HG03159 (cell line): ENCODE results near the gene NOP9.

Experiments used
- ATAC-seq: cut with Tn5 transposase; IDR thresholded peaks from one replicate; pipeline ENCODE4 v1.9.1; 2021; ENCODE audit warnings: mild to moderate bottlenecking, moderate library complexity; ENCODE audit not compliant: unreplicated experiment

NOP9 gene, protein sequence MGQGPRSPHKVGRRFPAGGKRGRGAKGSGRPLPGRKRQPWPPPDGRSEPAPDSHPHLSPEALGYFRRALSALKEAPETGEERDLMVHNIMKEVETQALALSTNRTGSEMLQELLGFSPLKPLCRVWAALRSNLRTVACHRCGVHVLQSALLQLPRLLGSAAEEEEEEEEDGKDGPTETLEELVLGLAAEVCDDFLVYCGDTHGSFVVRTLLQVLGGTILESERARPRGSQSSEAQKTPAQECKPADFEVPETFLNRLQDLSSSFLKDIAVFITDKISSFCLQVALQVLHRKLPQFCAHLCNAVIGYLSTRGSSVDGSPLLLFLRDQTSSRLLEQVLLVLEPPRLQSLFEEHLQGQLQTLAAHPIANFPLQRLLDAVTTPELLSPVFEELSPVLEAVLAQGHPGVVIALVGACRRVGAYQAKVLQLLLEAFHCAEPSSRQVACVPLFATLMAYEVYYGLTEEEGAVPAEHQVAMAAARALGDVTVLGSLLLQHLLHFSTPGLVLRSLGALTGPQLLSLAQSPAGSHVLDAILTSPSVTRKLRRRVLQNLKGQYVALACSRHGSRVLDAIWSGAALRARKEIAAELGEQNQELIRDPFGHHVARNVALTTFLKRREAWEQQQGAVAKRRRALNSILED

DNA sequence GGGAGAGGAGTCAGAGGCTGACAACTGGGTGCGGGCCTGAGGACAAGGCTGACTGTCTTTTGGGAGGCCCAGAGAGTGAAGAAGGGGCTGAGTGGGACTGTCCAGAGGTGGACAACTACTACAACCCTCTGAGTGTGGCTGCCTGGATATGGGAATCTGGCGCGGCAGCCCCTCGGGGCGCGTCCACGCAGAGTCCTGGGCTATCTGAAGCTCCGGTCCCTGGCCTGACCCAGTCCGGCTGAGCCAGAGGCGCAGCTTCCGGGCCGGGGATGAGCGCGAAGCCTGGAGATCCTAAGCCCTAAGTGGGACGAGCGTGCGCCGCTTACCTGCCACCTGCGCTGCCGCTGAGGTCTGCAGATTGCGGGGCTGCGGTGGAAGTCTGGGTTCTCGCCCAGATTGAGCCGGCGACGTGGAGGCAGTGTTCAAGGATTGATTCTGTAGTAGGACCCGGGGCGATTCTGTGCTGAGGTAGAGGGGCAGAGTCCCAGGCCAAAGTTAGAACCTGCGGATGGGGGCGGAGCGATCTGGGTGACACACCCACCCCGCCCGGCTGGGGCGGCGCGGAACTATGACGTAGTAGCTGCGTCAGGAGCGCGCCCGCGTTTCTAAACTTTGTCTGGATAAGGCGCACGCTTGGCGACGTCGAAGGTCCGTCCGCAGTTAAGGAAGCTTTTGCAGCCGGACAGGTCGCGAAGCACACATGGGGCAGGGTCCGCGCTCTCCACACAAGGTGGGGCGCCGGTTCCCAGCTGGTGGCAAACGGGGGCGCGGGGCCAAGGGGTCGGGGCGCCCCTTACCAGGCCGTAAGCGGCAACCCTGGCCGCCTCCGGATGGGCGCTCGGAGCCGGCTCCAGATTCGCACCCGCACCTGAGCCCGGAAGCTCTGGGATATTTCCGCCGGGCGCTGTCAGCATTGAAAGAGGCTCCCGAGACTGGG lies at the start of gene NOP9, which contains the start of gene DHRS1:
NOP9 (plus strand) TSS at position 596 of the 937 bp plus-strand sequence; CDS start at position 701, 105 bp downstream.
DHRS1 (minus strand) TSS at position 526 of the 937 bp plus-strand sequence. CDS start 674 bp downstream, outside the sequence.
- peak; percentile 71 for ATAC-seq

DNA sequence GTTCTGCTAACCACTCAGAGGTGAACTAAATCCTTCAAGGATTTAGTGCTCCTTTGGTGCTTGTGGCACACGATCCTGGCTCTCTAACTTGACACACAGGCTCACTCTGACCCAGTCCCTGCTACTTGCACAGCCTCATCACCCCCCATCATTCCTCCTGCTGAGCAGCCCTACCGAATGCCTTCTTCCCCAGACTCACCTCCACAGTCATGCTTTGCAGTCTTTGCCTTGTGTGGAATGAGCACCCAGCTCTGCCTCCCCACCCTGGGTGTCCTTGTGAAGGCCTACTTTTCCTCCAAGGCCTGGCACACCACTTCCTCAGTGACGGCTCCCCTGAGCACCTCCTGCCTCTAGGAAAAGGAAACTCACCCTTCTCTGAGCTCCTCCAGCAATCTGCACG lies 49.3 kb upstream of the NOP9 start:
- no peak for ATAC-seq

DNA sequence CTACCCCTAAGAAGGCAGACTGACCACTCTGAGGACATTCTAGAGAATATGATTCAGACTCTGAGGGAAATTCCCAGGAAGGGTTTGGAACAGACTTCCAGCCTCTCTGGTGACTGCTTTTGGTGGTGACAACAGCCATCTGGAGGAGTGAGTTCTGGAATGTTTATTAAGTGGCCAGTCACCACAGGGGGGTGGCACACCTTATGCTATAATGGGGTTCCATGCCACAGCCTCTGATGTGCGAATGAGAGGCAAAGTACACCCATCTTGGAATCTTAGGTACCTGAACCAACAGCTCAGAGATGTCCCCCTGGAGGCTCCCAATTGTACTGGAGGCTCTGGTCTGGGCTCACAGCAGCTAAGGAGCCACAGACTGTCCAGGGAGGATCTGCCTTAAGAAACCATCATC lies 47.8 kb upstream of the NOP9 start:
- no peak for ATAC-seq

DNA sequence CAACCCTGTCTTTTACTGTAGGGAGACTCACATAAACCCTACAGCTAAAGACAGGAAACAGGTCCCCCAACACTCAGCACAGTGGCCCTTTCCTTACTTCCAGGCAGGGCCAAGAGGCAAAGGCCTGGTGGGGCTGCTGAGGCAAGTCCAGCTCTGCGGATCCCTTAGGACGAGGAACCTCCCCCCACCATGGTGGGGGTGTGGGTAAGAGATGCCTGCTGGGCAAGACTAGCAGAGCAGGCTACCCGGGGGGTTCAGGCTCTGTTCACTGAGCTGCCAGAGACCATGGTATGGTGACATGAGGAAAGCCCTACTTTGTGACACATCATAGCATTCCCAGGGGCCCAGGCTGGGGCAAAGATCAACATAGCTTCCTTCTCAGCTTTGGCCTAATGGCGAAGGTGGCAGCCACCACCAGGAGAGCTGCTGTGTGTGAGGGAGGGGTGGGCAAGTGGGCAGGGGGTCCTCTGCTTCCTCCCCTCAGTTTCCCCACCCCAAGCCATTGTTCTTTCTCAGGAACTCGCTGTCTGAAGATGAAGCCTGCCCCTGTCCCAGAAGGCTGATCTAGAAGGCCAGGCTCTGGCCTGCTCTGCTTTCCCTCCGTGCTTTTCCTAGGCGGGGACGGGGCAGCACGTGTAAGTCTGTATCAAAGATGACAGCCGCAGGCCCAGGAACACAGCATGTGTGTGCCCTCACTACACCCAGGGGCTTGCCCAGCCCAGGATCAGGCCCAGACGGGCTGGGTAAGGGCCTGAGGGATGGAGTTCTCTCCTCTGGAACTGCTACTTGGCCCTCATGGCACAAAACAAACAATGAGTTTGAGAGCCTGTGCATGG lies 47.1 kb upstream of the NOP9 start:
- no peak for ATAC-seq

DNA sequence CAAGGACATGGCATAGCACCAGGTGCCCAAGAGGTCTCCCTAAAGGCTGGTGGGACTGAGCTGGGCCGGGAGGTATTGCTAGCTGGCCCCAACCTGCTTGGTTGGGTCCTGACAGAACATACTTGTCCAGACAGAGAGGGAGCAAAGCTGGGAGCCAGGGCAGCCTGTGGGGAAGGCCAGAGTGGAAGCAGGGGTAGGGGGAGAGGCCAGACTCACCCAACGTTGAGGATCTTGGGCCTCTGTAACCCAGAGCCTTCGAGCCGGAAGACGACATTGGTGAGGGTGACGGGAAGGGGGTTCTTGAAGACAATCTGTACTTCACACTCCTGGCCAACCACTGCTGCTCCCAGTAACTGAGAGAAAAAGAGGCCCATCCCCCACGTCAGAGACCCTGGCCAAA lies 45.7 kb upstream of the NOP9 start:
- ATAC-seq, result no peak

DNA sequence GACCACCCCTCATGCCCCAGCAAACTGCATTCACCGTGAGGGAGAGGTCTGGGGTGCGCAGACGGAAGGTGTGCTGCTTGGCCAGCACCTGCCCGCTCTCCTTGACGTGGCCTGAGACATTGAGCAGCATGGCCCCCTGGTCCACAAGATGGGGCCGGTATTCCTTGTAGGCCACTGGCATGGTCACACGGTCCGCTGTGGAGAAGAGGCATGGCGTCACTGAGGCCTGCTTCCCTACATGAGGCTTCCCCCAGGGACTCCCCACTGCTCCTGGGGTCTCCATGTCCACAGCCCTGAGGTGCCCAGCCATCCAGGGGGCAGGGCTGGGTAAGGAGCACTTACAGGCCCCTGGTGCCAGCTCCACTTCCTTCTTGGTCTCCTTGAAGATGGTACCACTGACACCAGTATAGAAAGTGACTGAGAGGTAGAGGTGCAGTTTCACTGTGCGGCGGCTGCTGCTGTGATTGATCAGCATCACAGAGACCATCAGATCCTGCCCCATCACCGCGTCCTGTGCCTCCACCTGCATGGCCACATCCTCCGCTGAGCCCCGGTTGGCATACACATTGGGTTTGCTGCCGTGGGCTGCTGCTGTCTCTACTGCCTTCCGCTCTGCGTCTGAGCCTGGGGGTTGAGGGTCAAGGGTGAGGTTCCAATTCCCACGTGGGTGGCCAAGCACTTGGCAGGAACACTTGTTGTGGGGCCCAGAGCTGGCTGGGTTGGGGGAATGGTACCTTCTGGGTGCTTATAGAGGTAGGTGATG lies 44.8 kb upstream of the NOP9 start:
- ATAC-seq, result no peak

DNA sequence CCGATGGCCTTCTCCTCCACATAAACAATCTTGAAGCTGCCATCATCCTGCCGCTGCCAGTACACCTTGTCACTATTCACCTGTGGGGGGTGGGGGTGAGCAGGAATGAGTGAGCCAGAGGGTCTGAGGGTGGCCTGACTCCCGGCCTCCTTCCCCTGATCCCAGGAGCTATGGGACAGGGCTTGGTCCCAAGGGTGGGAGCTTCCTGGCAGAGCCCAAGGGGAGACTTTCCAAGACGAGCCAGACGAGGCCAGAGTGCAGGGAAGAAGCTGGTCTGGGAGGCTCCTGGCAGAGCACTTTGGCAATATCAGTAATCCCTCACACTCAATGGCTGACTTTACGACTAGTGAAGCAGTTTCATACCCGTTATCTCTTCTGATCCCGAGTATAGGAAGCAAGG lies 44.2 kb upstream of the NOP9 start:
- no peak for ATAC-seq

DNA sequence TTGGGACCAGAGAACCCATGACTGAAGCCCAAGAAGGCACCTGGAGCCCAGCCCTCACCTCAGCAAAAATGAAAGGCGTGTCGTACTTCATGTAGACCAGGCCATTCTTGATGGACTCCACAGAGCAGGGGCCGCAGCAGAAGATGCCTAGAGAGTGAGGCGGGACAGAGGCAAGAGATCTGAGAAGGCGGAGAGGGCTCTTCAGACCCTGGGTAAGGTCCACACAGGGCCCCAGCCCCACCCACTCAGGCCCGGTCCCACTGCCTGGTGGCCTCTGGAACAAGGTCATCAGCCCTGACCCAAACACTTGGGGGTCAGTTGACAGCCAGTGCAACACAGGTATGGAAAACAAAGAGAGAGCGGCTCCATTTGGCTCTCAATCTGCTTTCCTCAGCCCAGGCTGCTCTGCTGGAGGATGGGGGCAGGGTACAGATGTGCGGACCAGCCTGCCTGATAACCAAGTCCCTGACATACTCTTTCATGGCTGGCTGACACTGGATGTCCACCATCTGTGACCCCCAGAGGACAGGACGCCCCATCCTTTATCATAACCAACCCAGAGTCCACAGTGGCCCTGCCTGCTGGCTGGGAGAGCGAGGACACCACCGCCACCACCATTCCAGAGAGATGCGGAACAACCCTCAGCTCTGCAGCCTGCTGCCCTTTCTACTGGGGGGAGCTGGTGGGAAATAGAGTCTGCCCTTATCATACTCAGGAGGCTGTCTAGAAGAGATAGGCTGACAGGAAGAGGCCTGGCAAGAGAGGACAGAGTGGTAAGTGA lies 43.5 kb upstream of the NOP9 start:
- ATAC-seq, result no peak

DNA sequence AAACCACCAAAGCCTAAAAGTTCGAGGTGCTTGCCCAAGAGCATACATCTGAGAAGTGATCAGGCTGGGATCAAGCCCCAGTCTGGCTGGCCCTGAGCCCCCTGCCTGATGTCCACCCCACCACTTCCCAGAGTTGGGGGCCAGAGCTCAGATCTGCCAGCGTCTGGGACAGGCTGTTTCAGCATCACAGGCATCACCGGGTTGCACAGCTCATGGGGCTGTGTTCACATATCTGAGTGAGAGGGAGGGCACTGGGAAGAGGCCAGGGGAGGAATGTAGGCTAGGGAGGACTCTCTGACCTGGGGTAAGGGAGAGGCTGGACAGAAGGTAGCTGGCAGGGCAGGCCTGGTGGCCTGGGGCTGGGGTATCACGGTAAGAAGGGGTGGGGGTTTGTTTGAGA lies 42.7 kb upstream of the NOP9 start:
- no peak for ATAC-seq

DNA sequence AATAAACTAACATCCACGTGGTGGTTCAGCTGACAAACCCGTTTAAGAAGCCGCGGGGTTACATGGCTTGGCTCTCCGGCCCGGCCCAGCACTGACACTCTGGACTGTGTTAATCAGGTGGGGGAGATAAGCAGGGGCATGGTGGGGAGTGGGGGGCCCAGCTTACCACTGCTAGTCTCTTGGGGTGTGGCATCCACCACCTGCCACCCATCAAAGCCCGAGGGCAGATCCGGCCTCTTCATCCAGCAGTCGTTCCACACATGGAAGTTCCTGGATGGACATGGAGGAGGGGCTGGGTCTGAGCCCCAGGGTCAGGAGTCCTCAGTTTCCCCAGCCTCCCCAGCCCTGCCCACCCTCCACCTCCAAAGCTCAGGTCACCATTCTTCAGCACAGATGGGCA lies 41.5 kb upstream of the NOP9 start:
- no peak for ATAC-seq

DNA sequence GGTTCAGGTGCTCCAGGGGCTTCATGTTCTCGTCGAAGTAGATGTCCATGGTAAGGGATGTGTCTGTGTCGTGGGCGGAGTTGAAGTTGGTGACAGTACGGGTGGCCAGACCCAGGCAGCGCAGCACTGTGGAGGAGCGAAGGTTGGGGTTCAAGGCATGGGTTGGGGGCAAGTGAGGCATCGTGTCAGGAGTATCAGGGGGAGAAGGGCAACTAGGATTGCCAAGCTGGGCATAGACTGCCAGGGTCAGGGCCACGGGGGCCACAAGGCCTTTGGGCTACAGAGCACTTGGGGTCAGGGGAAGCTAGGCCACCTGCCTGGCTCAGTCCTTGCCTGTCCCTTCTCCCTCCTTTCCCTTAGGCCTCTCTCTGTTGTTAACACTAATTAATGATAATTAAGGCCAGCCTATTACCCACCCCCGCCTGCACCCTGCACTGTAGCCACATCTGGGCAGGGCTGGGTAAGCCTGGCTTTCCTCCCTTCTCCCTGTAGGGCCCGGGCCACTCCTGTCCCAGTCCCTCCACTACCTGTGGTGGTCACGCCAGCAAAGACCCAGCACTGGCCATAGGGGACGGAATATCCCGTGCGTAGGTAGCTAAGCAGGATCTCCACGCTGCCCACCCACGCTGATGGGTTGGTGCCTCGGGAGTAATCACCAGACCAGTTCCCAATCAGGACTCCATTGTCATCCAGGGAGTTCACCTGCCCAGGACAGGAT lies 40.9 kb upstream of the NOP9 start:
- no peak for ATAC-seq

DNA sequence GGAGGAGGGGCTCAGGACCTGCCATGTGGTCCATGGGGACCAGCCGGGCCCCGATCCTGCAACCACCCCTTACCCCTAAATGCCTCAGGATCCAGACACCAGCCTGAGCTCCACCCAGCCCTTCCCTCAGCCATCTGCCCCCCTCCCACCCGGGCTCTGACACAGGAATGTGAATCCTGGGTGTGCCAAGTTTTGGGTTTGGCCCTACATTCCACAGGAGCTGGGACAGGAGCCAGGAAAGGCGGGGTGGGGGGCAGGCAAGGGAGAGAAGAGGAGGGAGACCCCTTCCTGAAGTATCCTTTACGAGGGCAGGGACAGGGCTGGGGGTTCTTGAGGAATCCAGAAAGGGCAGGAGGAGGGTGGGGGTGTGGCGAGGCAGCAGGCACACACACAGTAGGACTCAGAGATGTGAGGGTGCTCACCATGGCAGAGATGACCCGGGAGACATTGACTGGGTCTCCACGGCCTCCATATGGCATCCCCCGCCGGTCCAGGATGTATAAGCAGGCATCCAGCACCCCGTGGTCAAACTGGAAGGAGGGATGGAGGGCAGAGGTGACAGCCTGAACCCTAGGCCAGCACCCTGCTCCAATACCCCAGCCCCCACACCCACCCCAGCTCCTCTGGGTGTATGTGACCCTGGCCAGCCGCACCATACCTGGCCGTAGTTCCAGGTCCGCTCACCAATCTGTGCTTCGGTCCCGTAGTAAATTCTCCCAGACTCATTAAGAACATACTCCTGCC lies 40.2 kb upstream of the NOP9 start:
- no peak for ATAC-seq

DNA sequence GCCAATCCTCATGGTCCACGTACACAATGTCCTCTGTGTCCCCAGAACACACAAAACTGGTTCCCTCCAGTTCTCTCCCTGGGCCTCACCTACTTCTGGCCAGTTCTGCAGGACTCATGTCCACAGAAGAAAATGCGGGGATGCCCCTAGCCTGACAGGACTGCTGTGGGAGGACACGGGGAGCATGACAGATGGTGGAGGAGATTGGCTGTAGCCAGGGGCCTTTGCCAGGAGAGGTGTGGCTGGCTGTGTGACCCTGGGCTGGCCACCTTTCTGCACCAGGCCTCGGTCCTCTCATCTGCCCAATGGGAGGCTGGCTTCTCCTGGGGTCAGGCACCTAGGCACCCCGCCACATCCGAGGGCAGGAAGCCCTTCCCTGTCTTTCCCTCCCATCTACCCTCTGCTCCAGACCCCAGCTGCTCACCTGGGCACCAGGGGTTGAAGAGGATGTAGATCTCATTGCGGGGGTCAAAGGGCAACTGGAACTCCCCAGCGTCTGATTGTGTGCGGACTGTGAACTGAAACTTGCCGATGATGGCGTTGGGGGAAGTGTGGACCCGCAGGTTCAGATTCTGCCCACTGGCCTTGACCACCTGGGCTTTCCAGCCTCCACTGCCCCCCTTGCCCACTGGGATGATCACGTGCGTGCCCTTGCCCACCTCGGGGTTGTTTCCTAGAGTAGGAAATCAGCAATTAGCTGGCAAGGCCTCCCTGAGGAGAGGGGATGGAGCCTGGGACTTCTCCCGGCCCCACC lies 39.4 kb upstream of the NOP9 start:
- no peak for ATAC-seq

DNA sequence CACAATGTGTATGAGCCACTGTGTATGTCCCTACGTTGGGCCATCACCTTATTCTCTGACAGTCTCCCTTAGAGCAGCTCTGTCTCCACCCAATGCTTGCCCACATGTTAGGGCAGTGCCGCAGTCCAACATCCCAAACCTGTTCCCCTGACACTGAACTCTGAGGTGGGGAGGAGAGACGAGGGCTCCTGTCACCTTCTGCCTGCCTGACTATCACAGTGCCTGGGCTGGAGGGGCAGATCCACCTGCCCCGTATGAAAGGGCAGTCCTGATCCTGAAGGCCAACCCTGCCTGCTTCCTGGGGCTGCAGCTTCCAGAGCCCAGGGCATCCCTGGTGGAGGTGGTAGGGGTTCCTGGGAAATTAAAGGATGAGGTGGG lies 38.9 kb upstream of the NOP9 start:
- no peak for ATAC-seq

DNA sequence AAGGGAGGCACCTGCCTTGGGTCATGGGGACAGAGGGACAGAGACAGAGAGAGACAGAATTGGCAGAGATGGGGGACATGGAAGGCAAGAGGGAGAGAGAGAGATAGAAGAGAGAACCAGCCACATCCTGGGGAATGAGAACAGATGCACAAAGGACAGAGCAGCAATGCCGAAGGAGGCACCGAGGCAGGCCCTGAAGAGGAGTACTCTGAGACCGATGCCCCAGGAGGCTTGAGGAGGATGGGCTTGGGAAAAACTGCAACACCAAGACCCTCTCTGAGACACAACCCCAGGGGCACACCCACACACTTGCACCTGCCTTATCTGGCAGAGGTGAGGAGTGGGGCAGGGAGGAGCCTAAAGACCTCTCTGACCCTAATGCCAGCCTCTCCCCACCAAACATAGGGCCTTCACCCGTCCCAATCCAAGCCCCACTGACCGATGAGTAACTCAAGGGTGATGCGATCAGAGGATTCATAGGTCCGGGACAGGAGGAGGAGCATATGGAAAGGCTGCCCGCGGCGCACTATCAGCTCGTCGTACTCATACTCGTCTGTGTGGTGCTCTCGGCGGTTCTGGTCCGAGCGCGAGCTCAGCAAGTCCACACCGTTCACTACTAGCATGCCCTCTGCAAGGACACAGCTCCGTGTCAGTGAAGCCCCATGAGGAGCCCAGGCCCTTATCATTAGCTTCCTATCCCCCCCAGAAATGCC lies 38.2 kb upstream of the NOP9 start:
- no peak for ATAC-seq

DNA sequence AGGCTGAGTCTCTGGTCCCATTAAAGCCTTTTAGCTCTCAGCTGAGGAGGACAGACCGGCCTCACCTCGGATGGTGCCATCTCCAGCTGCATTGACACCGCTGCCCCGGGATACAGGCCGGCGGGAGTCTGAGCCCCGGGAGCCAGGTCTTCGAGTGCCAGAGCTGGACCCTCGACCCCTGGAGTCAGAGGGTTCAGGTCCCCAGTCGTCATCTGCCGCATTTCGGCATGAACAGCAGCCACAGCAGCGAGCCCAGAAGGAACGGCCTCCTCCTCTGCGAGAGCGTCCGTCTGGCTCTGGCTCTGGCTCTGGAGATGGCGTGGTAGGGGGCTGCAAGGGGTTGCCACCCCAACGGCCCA lies 37.7 kb upstream of the NOP9 start:
- no peak for ATAC-seq
